Measurements from ENCODE around the gene KLKB1. TPM values are rescaled to one million over a fixed set of nuclear protein-coding genes. Genes with fewer than 3 reads are reported as not detected.

Gene KLKB1
- total RNA-seq, 1 experiment from 2014 or later: 0.10 TPM

DNA sequence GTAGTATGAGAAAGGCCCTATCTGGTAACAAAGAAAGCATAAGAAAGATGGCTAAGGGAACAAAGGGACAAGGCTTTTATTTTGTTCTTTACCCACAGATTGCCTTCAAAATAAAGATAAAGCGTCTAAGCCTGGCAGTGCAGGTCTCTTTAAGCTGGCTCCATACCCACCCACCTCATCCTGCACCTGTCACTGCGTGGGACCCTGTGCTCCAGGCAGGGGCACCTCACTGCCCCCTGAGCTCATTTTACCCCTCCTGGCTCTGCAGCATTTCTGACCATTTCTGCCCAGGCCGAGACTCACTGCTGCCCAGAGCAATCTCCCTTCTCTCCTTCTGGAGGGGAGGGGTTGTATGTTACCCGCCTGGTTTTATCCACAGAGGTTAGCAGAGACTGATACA is 37.7 kb upstream of the KLKB1 start:
- intact Hi-C loops (cut with micrococcal nuclease): no loop called here

More for the DNA sequence above, 37.7 kb upstream of the KLKB1 start:
- H3K4me2 ChIP-seq (ENCODE audit: low read length): no peak overlapping the region
- peaks cover 7 to 14% of the 10 kb centered on the region in 2 experiments; a peak in 3 of 4 replicates for H3K4me1 ChIP-seq (ENCODE audit: control insufficient read depth in 1 of 2, insufficient read depth in 2 of 2, low read length in 2 of 2)
- H3K9ac ChIP-seq (ENCODE audit: low read length): no peak overlapping the region
- no peak for TF ChIP-seq ZFX (IDR thresholded peaks at IDR 0.05)
- TF ChIP-seq CEBPB (IDR thresholded peaks at IDR 0.05; ENCODE audit: low read depth): no peak
- no peak for TF ChIP-seq ZBTB33 (IDR thresholded peaks at IDR 0.05; ENCODE audit: extremely low read depth, insufficient replicate concordance, low read length)
- TF ChIP-seq POLR2AphosphoS5 (IDR thresholded peaks at IDR 0.05; ENCODE audit: low read depth, low read length): no peak
- TF ChIP-seq FOSL1 (IDR thresholded peaks at IDR 0.05; ENCODE audit: low read depth): no peak
- no peak for TF ChIP-seq SP1 (IDR thresholded peaks at IDR 0.05; ENCODE audit: low read depth)
- TF ChIP-seq, protein P1, sequence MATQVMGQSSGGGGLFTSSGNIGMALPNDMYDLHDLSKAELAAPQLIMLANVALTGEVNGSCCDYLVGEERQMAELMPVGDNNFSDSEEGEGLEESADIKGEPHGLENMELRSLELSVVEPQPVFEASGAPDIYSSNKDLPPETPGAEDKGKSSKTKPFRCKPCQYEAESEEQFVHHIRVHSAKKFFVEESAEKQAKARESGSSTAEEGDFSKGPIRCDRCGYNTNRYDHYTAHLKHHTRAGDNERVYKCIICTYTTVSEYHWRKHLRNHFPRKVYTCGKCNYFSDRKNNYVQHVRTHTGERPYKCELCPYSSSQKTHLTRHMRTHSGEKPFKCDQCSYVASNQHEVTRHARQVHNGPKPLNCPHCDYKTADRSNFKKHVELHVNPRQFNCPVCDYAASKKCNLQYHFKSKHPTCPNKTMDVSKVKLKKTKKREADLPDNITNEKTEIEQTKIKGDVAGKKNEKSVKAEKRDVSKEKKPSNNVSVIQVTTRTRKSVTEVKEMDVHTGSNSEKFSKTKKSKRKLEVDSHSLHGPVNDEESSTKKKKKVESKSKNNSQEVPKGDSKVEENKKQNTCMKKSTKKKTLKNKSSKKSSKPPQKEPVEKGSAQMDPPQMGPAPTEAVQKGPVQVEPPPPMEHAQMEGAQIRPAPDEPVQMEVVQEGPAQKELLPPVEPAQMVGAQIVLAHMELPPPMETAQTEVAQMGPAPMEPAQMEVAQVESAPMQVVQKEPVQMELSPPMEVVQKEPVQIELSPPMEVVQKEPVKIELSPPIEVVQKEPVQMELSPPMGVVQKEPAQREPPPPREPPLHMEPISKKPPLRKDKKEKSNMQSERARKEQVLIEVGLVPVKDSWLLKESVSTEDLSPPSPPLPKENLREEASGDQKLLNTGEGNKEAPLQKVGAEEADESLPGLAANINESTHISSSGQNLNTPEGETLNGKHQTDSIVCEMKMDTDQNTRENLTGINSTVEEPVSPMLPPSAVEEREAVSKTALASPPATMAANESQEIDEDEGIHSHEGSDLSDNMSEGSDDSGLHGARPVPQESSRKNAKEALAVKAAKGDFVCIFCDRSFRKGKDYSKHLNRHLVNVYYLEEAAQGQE (IDR thresholded peaks at IDR 0.05; ENCODE audit: low read depth): no peak
- no peak for TF ChIP-seq CBX3 (IDR thresholded peaks at IDR 0.05; ENCODE audit: low read depth)
- TF ChIP-seq SRF (IDR thresholded peaks at IDR 0.05; ENCODE audit: low read depth): no peak
- no peak for TF ChIP-seq EGR1 (IDR thresholded peaks at IDR 0.05; ENCODE audit: low read depth)
- no peak for TF ChIP-seq ATF3 (IDR thresholded peaks at IDR 0.05)
- TF ChIP-seq JUND (IDR thresholded peaks at IDR 0.05): no peak
- no peak for TF ChIP-seq MAX (IDR thresholded peaks at IDR 0.05)
- no peak for TF ChIP-seq YY1 (IDR thresholded peaks at IDR 0.05; ENCODE audit: extremely low read depth, insufficient replicate concordance, low read depth, low read length)
- TF ChIP-seq RAD21 (IDR thresholded peaks at IDR 0.05; ENCODE audit: low read depth): no peak
- TF ChIP-seq ZNF274 (IDR thresholded peaks at IDR 0.05; ENCODE audit: low read depth, low read length): no peak
- no peak for TF ChIP-seq TCF7L2 (IDR thresholded peaks at IDR 0.05; ENCODE audit: borderline replicate concordance, extremely low read depth, insufficient read depth, insufficient read length)
- no peak for TF ChIP-seq SIN3A (IDR thresholded peaks at IDR 0.05; ENCODE audit: low read depth)
- TF ChIP-seq CTCF (IDR thresholded peaks at IDR 0.05 in 2 of 3, conservative IDR thresholded peaks at IDR 0.05 in 1 of 3; ENCODE audit: borderline replicate concordance in 1 of 3, insufficient read depth in 1 of 3, low read depth in 2 of 3, low read length in 2 of 3): no peak
- H3K27ac ChIP-seq (ENCODE audit: low read depth, low read length): no peak overlapping the region
- H4K20me1 ChIP-seq (ENCODE audit: insufficient read depth): no peaks in the 10 kb centered on the region
- ChIA-PET CTCF (interaction anchor here (0.8 kb wide), 1 partner anchor 12 kb away, joined by 3 read pairs; no protein-coding TSS in a partner anchor), POLR2A (no interaction called here), RAD21 (ENCODE audit: low non-redundant PET in 1 of 2, low total read pairs in 2 of 2, uncharacterized antibody in 2 of 2, unreplicated experiment in 2 of 2) (no interaction called here)
- H3K36me3 ChIP-seq (ENCODE audit: control insufficient read depth in 1 of 2, insufficient read depth in 2 of 2, low read length in 2 of 2): no peaks in the 10 kb centered on the region
- no peak for DNase-seq (ENCODE audit: low read depth, low spot score)
- H3K79me2 ChIP-seq (ENCODE audit: insufficient read depth, low read length): peaks cover 7% of the 10 kb centered on the region
- no peaks in the 10 kb centered on the region for H3K27me3 ChIP-seq (ENCODE audit: insufficient read depth, low read length)
- no peaks in the 10 kb centered on the region for H3K9me2 ChIP-seq (ENCODE audit: insufficient read depth)
- ATAC-seq: no peak
- no peak overlapping the region for H2AFZ ChIP-seq (ENCODE audit: low read depth, low read length, poor library complexity, severe bottlenecking)
- BruUV-seq (replicated peaks): no TSS peak
- no peak overlapping the region for H3K4me3 ChIP-seq (replicated peaks in 1 of 2; ENCODE audit: low read depth in 1 of 2, low read length in 2 of 2)
- H3K9me3 ChIP-seq (ENCODE audit: control insufficient read depth in 1 of 2, insufficient read depth in 1 of 2, low read depth in 1 of 2, low read length in 2 of 2): no peaks in the 10 kb centered on the region

Measured in HCT116 (cell line).